ENCODE measurements around the gene SLC9C2.

GRCh38 chr1:173499729-173500128 lies 103.1 kb downstream of the SLC9C2 start:
- TF ChIP-seq CTCF (IDR thresholded peaks at IDR 0.05) = no peak
- no peak for TF ChIP-seq ARID4B (CRISPR knock-in tag; IDR thresholded peaks at IDR 0.05; ENCODE audit: borderline replicate concordance)
- no peak for TF ChIP-seq CBFB (CRISPR knock-in tag; IDR thresholded peaks at IDR 0.05; ENCODE audit: low read depth)
